Fibroblast of mammary gland (primary cell): ENCODE measurements around the gene OR51A7.
"Not testable (repeated sequence)": the region's sequence is repeated elsewhere in the genome, so short reads cannot be mapped to it uniquely, and the experiment has no call there.

Experiments used
- DNase-seq: peaks from one replicate; pipeline ENCODE4 v3.0.0-alpha.2; 2010; ENCODE audit warnings: low read depth
- H3K4me3 ChIP-seq: 2 replicates; pipeline ENCODE4 v1.5.1; 2011; ENCODE audit warnings: low read depth, mild to moderate bottlenecking, low read length, moderate library complexity; ENCODE audit not compliant: control insufficient read depth
- TF ChIP-seq, protein P1 (sequence below): conservative IDR thresholded peaks from 2 replicates; pipeline ENCODE4 v1.5.1; 2011; ENCODE audit warnings: low read depth, low read length, inconsistent platforms; ENCODE audit not compliant: control insufficient read depth, insufficient read depth

OR51A7 gene, protein sequence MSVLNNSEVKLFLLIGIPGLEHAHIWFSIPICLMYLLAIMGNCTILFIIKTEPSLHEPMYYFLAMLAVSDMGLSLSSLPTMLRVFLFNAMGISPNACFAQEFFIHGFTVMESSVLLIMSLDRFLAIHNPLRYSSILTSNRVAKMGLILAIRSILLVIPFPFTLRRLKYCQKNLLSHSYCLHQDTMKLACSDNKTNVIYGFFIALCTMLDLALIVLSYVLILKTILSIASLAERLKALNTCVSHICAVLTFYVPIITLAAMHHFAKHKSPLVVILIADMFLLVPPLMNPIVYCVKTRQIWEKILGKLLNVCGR

DNA sequence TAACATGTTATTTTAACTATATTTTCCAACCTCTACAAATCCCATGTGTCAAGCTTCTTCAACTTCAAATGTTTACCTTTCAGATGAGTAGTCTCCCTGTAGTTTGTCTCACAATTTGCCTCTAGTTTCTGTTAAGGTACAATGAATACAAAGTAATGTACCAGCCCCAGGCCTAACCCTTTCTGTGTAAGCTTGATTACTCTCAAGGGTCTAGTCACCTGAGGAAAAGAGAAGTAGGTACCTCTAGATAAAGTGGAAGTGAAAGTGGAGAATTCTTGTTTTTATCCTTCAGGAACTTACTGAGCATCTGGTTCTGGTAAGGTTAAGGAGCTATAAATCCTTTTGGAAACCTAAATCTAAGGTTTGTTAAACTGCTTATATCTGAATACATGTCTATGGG, at the start of gene OR51A7:
Gene OR51A7, plus strand, starts transcription at position 300 of the 400 bp plus-strand sequence. CDS start 3,587 bp downstream, outside the sequence.
- TF ChIP-seq, protein P1, sequence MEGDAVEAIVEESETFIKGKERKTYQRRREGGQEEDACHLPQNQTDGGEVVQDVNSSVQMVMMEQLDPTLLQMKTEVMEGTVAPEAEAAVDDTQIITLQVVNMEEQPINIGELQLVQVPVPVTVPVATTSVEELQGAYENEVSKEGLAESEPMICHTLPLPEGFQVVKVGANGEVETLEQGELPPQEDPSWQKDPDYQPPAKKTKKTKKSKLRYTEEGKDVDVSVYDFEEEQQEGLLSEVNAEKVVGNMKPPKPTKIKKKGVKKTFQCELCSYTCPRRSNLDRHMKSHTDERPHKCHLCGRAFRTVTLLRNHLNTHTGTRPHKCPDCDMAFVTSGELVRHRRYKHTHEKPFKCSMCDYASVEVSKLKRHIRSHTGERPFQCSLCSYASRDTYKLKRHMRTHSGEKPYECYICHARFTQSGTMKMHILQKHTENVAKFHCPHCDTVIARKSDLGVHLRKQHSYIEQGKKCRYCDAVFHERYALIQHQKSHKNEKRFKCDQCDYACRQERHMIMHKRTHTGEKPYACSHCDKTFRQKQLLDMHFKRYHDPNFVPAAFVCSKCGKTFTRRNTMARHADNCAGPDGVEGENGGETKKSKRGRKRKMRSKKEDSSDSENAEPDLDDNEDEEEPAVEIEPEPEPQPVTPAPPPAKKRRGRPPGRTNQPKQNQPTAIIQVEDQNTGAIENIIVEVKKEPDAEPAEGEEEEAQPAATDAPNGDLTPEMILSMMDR = no peak
- DNase-seq = no peak
- no peak within 1 kb of the TSS for H3K4me3 ChIP-seq

DNA sequence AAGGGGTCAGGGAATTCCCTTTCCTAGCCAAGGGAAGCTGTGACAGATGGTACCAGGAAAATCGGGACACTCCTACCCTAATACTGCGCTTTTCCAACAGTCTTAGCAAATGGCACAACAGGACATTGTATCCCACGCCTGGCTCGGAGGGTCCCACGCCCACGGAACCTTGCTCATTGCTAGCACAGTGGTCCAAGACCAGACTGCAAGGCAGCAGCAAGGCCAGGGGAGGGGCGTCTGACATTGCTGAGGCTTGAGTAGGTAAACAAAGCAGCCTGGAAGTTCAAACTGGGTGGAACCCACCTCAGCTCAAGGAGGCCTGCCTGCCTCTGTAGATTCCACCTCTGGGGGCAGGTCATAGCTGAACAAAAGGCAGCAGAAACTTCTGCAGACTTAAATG, 49.3 kb upstream of the OR51A7 start:
- DNase-seq, H3K4me3 ChIP-seq: not testable (repeated sequence)

DNA sequence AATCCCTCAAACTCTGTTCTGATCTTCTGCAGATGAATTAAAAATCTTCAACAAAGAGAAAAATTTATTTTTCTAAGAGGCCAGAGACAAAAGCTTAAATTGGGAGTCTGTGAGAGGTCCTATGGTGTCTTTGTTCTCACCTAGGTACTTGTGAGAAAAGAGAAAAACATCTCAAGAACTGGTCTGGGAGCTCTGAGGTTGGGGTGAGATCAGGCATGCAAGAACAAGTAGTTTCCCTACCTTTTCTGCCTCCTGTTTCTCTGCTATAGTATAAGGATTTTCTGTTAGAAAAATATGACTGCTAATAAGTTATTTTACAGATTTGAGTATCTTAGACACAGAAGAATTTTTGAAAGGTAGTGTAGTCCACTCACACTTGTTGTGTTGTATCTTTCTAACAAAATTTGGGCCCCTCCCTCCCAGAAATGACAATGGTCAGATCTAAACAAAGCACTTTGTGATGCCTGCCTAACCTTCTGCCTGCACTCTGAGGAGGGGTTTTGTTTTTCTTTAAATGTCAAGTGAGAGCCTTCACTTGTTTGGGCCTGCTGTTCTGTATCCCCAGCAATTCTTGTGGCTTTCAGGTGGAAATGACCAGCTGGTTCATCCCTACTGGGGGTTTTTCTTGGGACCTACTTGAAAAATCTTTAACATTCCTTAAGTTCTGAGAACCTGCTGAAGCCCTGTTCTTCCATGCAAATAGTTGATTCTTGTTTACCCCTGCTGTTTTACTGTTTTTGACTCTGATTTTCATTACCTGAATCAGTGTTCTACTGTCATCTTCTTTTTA, 40.9 kb upstream of the OR51A7 start:
- DNase-seq = no peak
- TF ChIP-seq, protein P1 = no peak

DNA sequence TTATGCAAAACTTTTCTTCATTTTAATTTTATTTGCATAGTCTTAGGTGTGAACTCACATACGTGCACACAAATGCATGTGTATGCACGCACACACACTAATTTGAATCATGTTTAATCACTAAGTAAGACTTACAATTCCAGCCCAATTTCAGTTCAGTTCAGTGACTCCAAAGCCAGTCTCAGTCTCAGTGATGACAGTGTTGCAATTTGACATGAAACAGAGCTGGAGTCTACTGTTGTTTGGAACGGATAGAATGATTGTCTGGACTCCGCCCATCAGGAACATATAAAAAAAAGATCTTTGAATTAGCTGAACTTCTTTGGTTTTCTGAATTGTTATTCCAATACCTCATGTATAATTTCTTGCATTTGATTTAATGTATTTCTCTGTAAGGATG, 39.7 kb upstream of the OR51A7 start:
- H3K4me3 ChIP-seq = no peak overlapping the region
- DNase-seq = no peak
- TF ChIP-seq, protein P1 = no peak

More for the DNA sequence above, 40.9 kb upstream of the OR51A7 start:
- H3K4me3 ChIP-seq = no peak overlapping the region

DNA sequence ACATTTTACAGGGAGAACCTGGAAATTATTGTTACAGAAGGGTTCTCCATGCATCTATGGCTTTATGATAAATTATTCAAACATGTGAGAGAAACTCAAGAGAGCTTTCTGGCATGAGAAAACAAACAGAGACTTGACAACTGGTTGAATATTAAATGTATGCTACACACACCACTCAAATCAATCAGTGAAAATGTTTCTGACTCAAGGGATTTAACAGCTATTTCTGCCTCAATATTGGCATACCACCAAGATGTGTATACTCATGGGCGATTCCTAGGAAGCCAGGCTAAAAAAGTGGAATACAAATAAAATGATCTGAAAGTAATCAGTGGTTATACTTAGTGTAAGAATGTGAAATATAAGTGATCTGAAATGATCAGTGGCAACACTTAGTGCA, 37.7 kb upstream of the OR51A7 start:
- no peak overlapping the region for H3K4me3 ChIP-seq
- TF ChIP-seq, protein P1 = no peak
- DNase-seq = no peak

DNA sequence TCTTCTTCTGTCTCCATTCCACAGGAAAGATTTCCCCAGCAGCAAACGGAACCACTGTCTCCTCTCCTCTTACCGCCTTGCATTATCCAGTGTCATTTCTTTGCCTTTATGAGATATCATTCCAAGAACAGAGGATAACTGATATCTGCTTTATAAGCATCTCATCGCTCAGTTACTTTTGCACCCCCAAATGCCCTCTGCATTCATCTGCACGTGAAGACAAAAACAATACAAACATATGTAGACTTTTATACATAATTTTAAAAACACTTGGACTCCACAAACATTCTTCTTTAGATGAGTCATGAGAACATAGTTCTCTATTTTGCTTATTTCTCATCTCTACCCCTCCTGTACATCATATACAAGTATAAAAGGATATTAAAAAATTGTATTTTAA, 22.4 kb upstream of the OR51A7 start:
- H3K4me3 ChIP-seq = no peak overlapping the region
- no peak for DNase-seq
- TF ChIP-seq, protein P1 = no peak

DNA sequence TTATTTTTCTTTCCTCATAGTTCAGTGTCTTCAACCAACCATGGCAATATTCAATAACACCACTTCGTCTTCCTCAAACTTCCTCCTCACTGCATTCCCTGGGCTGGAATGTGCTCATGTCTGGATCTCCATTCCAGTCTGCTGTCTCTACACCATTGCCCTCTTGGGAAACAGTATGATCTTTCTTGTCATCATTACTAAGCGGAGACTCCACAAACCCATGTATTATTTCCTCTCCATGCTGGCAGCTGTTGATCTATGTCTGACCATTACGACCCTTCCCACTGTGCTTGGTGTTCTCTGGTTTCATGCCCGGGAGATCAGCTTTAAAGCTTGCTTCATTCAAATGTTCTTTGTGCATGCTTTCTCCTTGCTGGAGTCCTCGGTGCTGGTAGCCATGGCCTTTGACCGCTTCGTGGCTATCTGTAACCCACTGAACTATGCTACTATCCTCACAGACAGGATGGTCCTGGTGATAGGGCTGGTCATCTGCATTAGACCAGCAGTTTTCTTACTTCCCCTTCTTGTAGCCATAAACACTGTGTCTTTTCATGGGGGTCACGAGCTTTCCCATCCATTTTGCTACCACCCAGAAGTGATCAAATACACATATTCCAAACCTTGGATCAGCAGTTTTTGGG, 21.6 kb upstream of the OR51A7 start, which contains the start of gene OR51T1:
Gene OR51T1, plus strand, starts transcription at position 41 of the 641 bp plus-strand sequence. Its CDS starts 0 bp downstream, at position 41.
- peak; percentile 31 for DNase-seq
- H3K4me3 ChIP-seq = no peak within 1 kb of the TSS
- TF ChIP-seq, protein P1 = no peak
